ENCODE measurements around the gene SMAD3. TPM values are rescaled to one million over a fixed set of nuclear protein-coding genes. Genes with fewer than 3 reads are reported as not detected.

SMAD3 gene
- total and polyA plus RNA-seq, 2 donors (not counting 1 experiment from before 2014, with no cell fraction given) = 55.9 to 163 TPM

DNA sequence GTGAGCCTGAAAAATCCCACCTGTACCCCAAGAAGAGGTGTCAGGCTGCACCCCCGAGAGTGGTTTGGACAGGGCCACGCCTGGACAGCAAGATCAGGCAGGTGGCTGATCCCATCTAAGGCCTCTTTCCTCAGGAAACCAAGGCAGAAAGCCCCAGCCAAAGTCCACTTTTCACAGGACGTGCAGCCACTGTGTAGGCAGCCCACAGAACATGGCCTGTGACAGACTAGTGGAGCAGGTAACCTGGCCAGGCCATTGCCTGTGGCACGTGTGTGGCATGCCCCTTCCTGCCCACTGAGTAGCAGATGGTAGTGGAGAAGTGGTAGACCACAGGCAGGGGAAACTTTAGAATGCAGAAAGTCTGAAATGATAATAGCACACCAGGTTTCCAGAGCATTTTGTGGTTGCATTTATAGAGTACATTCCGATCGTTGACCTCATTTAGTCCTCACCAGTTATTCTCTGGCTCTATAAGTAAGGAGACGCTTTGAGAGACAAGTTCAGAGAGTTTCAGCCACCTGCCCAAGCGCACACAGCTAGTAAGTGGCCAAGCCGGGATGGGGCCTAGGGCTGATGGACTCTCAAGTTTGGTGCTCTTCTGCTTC is 120.3 kb downstream of the SMAD3 start:
- no peaks in the 10 kb centered on the region for H3K27me3 ChIP-seq (replicated peaks in 1 of 4; ENCODE audit: control extremely low read depth in 1 of 4, control insufficient read depth in 3 of 4, insufficient read depth in 4 of 4, low read length in 3 of 4)
- Mint-ChIP-seq H3K4me3 (no peak overlapping the region), H3K9me3 (ENCODE audit: insufficient read depth) (no peaks in the 10 kb centered on the region), H3K27me3 (no peaks in the 10 kb centered on the region), H3K27ac (peak overlapping the region; percentile 67), H3K4me1 (peaks cover 12% of the 10 kb centered on the region)
- peaks cover 5% of the 10 kb centered on the region for H4K20me1 ChIP-seq (ENCODE audit: control insufficient read depth, insufficient read depth, low read length, poor library complexity, severe bottlenecking)
- 63% methylated on average over 9 of the region's 9 CpGs for WGBS (ENCODE audit: insufficient coverage)
- ATAC-seq (ENCODE audit: low read depth) = no peak
- H3K9me3 ChIP-seq (ENCODE audit: control extremely low read depth in 1 of 3, control insufficient read depth in 2 of 3, insufficient read depth in 1 of 3, low read length in 2 of 3) = no peaks in the 10 kb centered on the region
- ChIA-PET CTCF (no interaction called here), POLR2A (no interaction called here)
- intact Hi-C loops (cut with micrococcal nuclease) = no loop called here
- no peak for DNase-seq
- peak overlapping the region in 1 of 2 donors; percentile 27 for H3K27ac ChIP-seq (ENCODE audit: low read length in 2 of 2)
- H3K4me1 ChIP-seq (ENCODE audit: control insufficient read depth in 2 of 2, insufficient read depth in 2 of 2, low read length in 2 of 2) = peaks cover 0 to 3% of the 10 kb centered on the region in 2 donors
- peaks cover 0 to 88% of the 10 kb centered on the region in 2 experiments for H3K36me3 ChIP-seq (replicated peaks in 1 of 2; ENCODE audit: control extremely low read depth in 1 of 2, control insufficient read depth in 1 of 2, extremely low read depth in 1 of 2, insufficient read depth in 2 of 2, low read length in 1 of 2)
- H3K9ac ChIP-seq (ENCODE audit: low read length) = no peak overlapping the region
- no peak for TF ChIP-seq EZH2 (IDR thresholded peaks at IDR 0.05; ENCODE audit: borderline replicate concordance, insufficient read depth, low read depth, low read length, poor library complexity, severe bottlenecking)
- TF ChIP-seq CTCF (IDR thresholded peaks at IDR 0.05) = no peak
- no peak overlapping the region for H3K4me3 ChIP-seq (ENCODE audit: control extremely low read depth in 1 of 5, extremely low read depth in 1 of 5, insufficient read depth in 1 of 5, low read depth in 2 of 5, low read length in 4 of 5)
- no peak overlapping the region for H2AFZ ChIP-seq (ENCODE audit: insufficient read depth, low read depth, low read length, poor library complexity, severe bottlenecking)
- H3K79me2 ChIP-seq (ENCODE audit: control insufficient read depth, insufficient read depth, low read length) = no peaks in the 10 kb centered on the region
- H3K4me2 ChIP-seq (replicated peaks; ENCODE audit: low read depth, low read length, poor library complexity, severe bottlenecking) = no peak overlapping the region

DNA sequence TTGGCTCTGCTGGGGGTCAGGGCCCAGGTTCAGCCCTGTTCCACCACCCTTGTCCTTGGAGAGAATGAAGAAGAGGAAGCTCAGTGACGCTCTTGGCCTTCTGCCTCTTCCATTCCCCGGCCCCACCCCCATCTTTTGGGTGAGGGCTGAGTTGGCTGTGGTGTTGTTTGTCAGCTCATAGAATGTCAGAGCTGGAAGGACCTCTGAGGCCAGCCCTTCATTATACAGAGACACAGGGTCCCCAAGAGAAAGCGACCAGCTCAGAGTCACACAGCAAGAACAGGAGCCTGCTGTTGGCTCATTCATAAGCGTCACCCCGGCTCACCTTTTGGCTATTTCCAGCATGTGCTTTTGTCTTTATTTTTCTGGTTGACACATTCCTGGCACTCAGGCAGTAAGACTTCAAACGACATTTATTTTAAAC is 120.8 kb downstream of the SMAD3 start:
- Histone ChIP-seq H3K27me3 (replicated peaks in 1 of 4; ENCODE audit: control extremely low read depth in 1 of 4, control insufficient read depth in 3 of 4, insufficient read depth in 4 of 4, low read length in 3 of 4) (no peaks in the 10 kb centered on the region), H3K79me2 (ENCODE audit: control insufficient read depth, insufficient read depth, low read length) (no peaks in the 10 kb centered on the region), H3K9ac (ENCODE audit: low read length) (no peak overlapping the region), H4K20me1 (ENCODE audit: control insufficient read depth, insufficient read depth, low read length, poor library complexity, severe bottlenecking) (peaks cover 5% of the 10 kb centered on the region), H3K27ac (ENCODE audit: low read length in 2 of 2) (peak overlapping the region in 1 of 2 donors; percentile 27), H3K4me2 (replicated peaks; ENCODE audit: low read depth, low read length, poor library complexity, severe bottlenecking) (no peak overlapping the region), H2AFZ (ENCODE audit: insufficient read depth, low read depth, low read length, poor library complexity, severe bottlenecking) (no peak overlapping the region), H3K4me3 (ENCODE audit: control extremely low read depth in 1 of 5, extremely low read depth in 1 of 5, insufficient read depth in 1 of 5, low read depth in 2 of 5, low read length in 4 of 5) (no peak overlapping the region), H3K4me1 (ENCODE audit: control insufficient read depth in 2 of 2, insufficient read depth in 2 of 2, low read length in 2 of 2) (peaks cover 0 to 3% of the 10 kb centered on the region in 2 donors), H3K36me3 (replicated peaks in 1 of 2; ENCODE audit: control extremely low read depth in 1 of 2, control insufficient read depth in 1 of 2, extremely low read depth in 1 of 2, insufficient read depth in 2 of 2, low read length in 1 of 2) (peaks cover 3 to 90% of the 10 kb centered on the region in 2 experiments), H3K9me3 (ENCODE audit: control extremely low read depth in 1 of 3, control insufficient read depth in 2 of 3, insufficient read depth in 1 of 3, low read length in 2 of 3) (no peaks in the 10 kb centered on the region)
- WGBS (ENCODE audit: insufficient coverage) = 96% methylated on average over 3 of the region's 6 CpGs
- Mint-ChIP-seq H3K9me3 (ENCODE audit: insufficient read depth) (no peaks in the 10 kb centered on the region), H3K27ac (peak overlapping the region; percentile 63), H3K4me3 (no peak overlapping the region), H3K4me1 (peaks cover 12% of the 10 kb centered on the region), H3K27me3 (no peaks in the 10 kb centered on the region)
- ChIA-PET POLR2A (no interaction called here), CTCF (no interaction called here)
- TF ChIP-seq EZH2 (IDR thresholded peaks at IDR 0.05; ENCODE audit: borderline replicate concordance, insufficient read depth, low read depth, low read length, poor library complexity, severe bottlenecking) = no peak
- TF ChIP-seq CTCF (IDR thresholded peaks at IDR 0.05) = no peak
- ATAC-seq (ENCODE audit: low read depth) (no peak), DNase-seq (no peak)
- intact Hi-C loops (cut with micrococcal nuclease) = no loop called here
